Liver (tissue), 9 donors: Measurements from ENCODE around the gene RTN4. TPM values are rescaled to one million over a fixed set of nuclear protein-coding genes. Genes with fewer than 3 reads are reported as not detected.

Experiments
- DNase-seq: peaks from one replicate; pipeline ENCODE4 v3.0.0-alpha.2; 2017; ENCODE audit warnings: low spot score
- H3K27ac ChIP-seq, 2 donors: one replicate each; pipeline ENCODE4 v1.7.0; 2013; ENCODE audit warnings: inconsistent platforms in 2 of 2, low read length in 2 of 2, control low read depth in 1 of 2, low read depth in 1 of 2, mild to moderate bottlenecking in 1 of 2
- H3K27me3 ChIP-seq, 4 donors: one replicate each; pipeline versions ENCODE4 v1.6.1 to v1.7.0; 2013; ENCODE audit warnings: low read length in 3 of 4, inconsistent platforms in 1 of 4, mild to moderate bottlenecking in 1 of 4, moderate library complexity in 1 of 4; ENCODE audit not compliant: control insufficient read depth in 4 of 4, insufficient read depth in 4 of 4
- H3K36me3 ChIP-seq, 4 donors: one replicate each; pipeline versions ENCODE4 v1.6.1 to v1.7.0; 2013; ENCODE audit warnings: low read length in 3 of 4, mild to moderate bottlenecking in 3 of 4, low read depth in 1 of 4, moderate library complexity in 1 of 4; ENCODE audit not compliant: control insufficient read depth in 4 of 4, insufficient read depth in 3 of 4
- H3K4me1 ChIP-seq, 4 donors: one replicate each; pipeline versions ENCODE4 v1.6.1 to v1.7.0; 2013; ENCODE audit warnings: low read length in 3 of 4, mild to moderate bottlenecking in 3 of 4, moderate library complexity in 1 of 4; ENCODE audit not compliant: control insufficient read depth in 4 of 4, insufficient read depth in 4 of 4
- H3K4me3 ChIP-seq, 3 donors: one replicate each; pipeline versions ENCODE4 v1.6.1 to v1.7.0; 2013; ENCODE audit warnings: low read length in 3 of 3, control low read depth in 1 of 3, low read depth in 1 of 3, mild to moderate bottlenecking in 1 of 3
- H3K9ac ChIP-seq, 2 donors: one replicate each; pipeline ENCODE4 v1.7.0; 2013; ENCODE audit warnings: low read length in 2 of 2, mild to moderate bottlenecking in 2 of 2, moderate library complexity in 2 of 2, control low read depth in 1 of 2, low read depth in 1 of 2
- H3K9me3 ChIP-seq, 4 donors: one replicate each; pipeline versions ENCODE4 v1.6.1 to v1.7.0; 2013; ENCODE audit warnings: low read length in 3 of 4; ENCODE audit not compliant: control insufficient read depth in 4 of 4
- EGR1 ChIP-seq, 2 donors: IDR thresholded peaks; 2 replicates each; pipeline ENCODE4 v1.6.1; 2016 to 2018; ENCODE audit warnings: antibody characterized with exemption in 2 of 2, low read depth in 2 of 2
- FOXA1 ChIP-seq: IDR thresholded peaks from 2 replicates; pipeline ENCODE4 v1.6.1; 2016; ENCODE audit warnings: antibody characterized with exemption
- FOXA2 ChIP-seq: IDR thresholded peaks from 2 replicates; pipeline ENCODE4 v1.6.1; 2016; ENCODE audit warnings: antibody characterized with exemption
- HNF4A ChIP-seq, 2 donors: conservative IDR thresholded peaks; 2 replicates each; pipeline ENCODE4 v1.6.1; 2016; ENCODE audit warnings: antibody characterized with exemption in 2 of 2, mild to moderate bottlenecking in 2 of 2
- HNF4G ChIP-seq: IDR thresholded peaks from 2 replicates; pipeline ENCODE4 v1.6.1; 2016; ENCODE audit warnings: antibody characterized with exemption
- JUND ChIP-seq, 2 donors: IDR thresholded peaks; 2 replicates each; pipeline ENCODE4 v1.6.1; 2016; ENCODE audit warnings: antibody characterized with exemption in 2 of 2
- NR2F2 ChIP-seq: IDR thresholded peaks from 2 replicates; pipeline ENCODE4 v1.6.1; 2016; ENCODE audit warnings: antibody characterized with exemption
- RAD21 ChIP-seq, 2 donors: IDR thresholded peaks; 2 replicates each; pipeline ENCODE4 v1.6.1; 2016; ENCODE audit warnings: antibody characterized with exemption in 2 of 2, mild to moderate bottlenecking in 2 of 2
- RXRA ChIP-seq, 2 donors: IDR thresholded peaks; 2 replicates each; pipeline ENCODE4 v1.6.1; 2017 to 2018; ENCODE audit warnings: antibody characterized with exemption in 2 of 2, mild to moderate bottlenecking in 1 of 2
- SP1 ChIP-seq: IDR thresholded peaks from 2 replicates; pipeline ENCODE4 v1.6.1; 2018; ENCODE audit warnings: antibody characterized with exemption, mild to moderate bottlenecking
- TAF1 ChIP-seq: conservative IDR thresholded peaks from 2 replicates; pipeline ENCODE4 v1.6.1; 2016; ENCODE audit warnings: antibody characterized with exemption, mild to moderate bottlenecking
- YY1 ChIP-seq: IDR thresholded peaks from 2 replicates; pipeline ENCODE4 v1.6.1; 2016; ENCODE audit warnings: antibody characterized with exemption, mild to moderate bottlenecking
- WGBS: extraction: QIAGEN DNeasy Blood & Tissue Kit; methylation state at CpG from one replicate; pipeline ENCODE4 v1.1.7; 2013; 5-methylcytosine and 5-hydroxymethylcytosine counted together
- polyA plus RNA-seq, 2 donors: library from polyadenylated mRNA; stranded (reverse) in 1 of 2; unstranded in 1 of 2; fragments of 200-250 nt in 1 of 2; fragments of >200 nt in 1 of 2; fragmentation: Nextera tagmentation in 1 of 2; extraction: Ambion mirVana in 1 of 2; gene quantifications; one replicate each; pipeline versions ENCODE4 v1.2.1 to v1.2.3, GENCODE V29; 2013 to 2015
- total RNA-seq, 2 donors: library from RNA; depleted of rRNA; stranded (reverse); fragments of >200 nt; gene quantifications; one replicate each; pipeline ENCODE4 v1.2.3, GENCODE V29; 2014
- TF ChIP-seq, protein P1 (sequence below): IDR thresholded peaks from 2 replicates; pipeline ENCODE4 v1.6.1; 2016; ENCODE audit warnings: antibody characterized with exemption
- TF ChIP-seq, protein P2 (sequence below): IDR thresholded peaks from 2 replicates; pipeline ENCODE4 v1.6.1; 2016; ENCODE audit warnings: antibody characterized with exemption
- TF ChIP-seq, protein P3 (sequence below): fragments of 150-350 bp; IDR thresholded peaks from 2 replicates; pipeline ENCODE4 v1.5.1; 2017; ENCODE audit warnings: improper control_type of control experiment, low read depth, low read length; ENCODE audit not compliant: missing input control
- TF ChIP-seq, protein P4 (sequence below): IDR thresholded peaks from 2 replicates; pipeline ENCODE4 v1.6.1; 2016; ENCODE audit warnings: antibody characterized with exemption
- TF ChIP-seq, protein P5 (sequence below): IDR thresholded peaks from 2 replicates; pipeline ENCODE4 v1.6.1; 2016; ENCODE audit warnings: antibody characterized with exemption, mild to moderate bottlenecking
- donor health status: healthy.
- donor health status: healthy.
- donor health status: healthy.
- donor health status: healthy.
- donor health status: healthy.

RTN4 gene
- total and polyA plus RNA-seq, 4 donors, result 73.5 to 348 (median 151) TPM

DNA sequence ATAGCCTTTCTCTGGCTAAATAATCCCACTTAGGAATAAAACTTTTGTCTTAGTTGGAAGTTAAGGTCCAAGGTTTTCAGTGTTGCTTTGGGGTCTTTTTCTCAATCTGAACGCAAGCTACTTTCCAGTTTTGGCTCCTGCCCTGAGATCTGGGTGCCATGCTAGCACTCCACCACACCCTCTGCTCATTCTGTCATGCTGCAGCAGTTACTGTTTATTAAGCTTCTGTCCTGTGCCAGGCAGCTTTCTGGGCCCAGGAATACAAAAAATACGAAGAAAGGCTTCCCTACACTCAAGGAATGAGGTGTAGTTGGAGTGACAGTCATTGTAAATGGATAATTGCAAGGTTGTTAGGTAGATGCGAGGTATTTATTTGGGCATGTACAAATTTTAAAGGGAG, 46.3 kb upstream of the RTN4 start:
- Histone ChIP-seq H3K4me3 (no peak overlapping the region), H3K9ac (no peak overlapping the region), H3K4me1 (peaks cover 0 to 2% (median 0%) of the 10 kb centered on the region in 4 donors), H3K27ac (no peak overlapping the region), H3K36me3 (no peaks in the 10 kb centered on the region), H3K9me3 (no peaks in the 10 kb centered on the region), H3K27me3 (no peaks in the 10 kb centered on the region)
- 90% methylated on average over 3 of the region's 3 CpGs for WGBS
- TF ChIP-seq, protein P1, sequence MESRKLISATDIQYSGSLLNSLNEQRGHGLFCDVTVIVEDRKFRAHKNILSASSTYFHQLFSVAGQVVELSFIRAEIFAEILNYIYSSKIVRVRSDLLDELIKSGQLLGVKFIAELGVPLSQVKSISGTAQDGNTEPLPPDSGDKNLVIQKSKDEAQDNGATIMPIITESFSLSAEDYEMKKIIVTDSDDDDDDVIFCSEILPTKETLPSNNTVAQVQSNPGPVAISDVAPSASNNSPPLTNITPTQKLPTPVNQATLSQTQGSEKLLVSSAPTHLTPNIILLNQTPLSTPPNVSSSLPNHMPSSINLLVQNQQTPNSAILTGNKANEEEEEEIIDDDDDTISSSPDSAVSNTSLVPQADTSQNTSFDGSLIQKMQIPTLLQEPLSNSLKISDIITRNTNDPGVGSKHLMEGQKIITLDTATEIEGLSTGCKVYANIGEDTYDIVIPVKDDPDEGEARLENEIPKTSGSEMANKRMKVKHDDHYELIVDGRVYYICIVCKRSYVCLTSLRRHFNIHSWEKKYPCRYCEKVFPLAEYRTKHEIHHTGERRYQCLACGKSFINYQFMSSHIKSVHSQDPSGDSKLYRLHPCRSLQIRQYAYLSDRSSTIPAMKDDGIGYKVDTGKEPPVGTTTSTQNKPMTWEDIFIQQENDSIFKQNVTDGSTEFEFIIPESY, result no peak
- TF ChIP-seq, protein P2, sequence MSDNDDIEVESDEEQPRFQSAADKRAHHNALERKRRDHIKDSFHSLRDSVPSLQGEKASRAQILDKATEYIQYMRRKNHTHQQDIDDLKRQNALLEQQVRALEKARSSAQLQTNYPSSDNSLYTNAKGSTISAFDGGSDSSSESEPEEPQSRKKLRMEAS, result no peak
- TF ChIP-seq HNF4A (conservative IDR thresholded peaks at IDR 0.05) (no peak), RXRA (IDR thresholded peaks at IDR 0.05) (no peak), TAF1 (no peak), RAD21 (IDR thresholded peaks at IDR 0.05) (no peak), EGR1 (IDR thresholded peaks at IDR 0.05; ENCODE audit: low read depth in 2 of 2) (no peak), FOXA1 (no peak), SP1 (no peak), YY1 (no peak), FOXA2 (no peak), NR2F2 (no peak), HNF4G (no peak), JUND (IDR thresholded peaks at IDR 0.05) (no peak)
- TF ChIP-seq, protein P3, sequence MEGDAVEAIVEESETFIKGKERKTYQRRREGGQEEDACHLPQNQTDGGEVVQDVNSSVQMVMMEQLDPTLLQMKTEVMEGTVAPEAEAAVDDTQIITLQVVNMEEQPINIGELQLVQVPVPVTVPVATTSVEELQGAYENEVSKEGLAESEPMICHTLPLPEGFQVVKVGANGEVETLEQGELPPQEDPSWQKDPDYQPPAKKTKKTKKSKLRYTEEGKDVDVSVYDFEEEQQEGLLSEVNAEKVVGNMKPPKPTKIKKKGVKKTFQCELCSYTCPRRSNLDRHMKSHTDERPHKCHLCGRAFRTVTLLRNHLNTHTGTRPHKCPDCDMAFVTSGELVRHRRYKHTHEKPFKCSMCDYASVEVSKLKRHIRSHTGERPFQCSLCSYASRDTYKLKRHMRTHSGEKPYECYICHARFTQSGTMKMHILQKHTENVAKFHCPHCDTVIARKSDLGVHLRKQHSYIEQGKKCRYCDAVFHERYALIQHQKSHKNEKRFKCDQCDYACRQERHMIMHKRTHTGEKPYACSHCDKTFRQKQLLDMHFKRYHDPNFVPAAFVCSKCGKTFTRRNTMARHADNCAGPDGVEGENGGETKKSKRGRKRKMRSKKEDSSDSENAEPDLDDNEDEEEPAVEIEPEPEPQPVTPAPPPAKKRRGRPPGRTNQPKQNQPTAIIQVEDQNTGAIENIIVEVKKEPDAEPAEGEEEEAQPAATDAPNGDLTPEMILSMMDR, result no peak
- TF ChIP-seq, protein P4, sequence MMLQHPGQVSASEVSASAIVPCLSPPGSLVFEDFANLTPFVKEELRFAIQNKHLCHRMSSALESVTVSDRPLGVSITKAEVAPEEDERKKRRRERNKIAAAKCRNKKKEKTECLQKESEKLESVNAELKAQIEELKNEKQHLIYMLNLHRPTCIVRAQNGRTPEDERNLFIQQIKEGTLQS, result no peak
- TF ChIP-seq, protein P5, sequence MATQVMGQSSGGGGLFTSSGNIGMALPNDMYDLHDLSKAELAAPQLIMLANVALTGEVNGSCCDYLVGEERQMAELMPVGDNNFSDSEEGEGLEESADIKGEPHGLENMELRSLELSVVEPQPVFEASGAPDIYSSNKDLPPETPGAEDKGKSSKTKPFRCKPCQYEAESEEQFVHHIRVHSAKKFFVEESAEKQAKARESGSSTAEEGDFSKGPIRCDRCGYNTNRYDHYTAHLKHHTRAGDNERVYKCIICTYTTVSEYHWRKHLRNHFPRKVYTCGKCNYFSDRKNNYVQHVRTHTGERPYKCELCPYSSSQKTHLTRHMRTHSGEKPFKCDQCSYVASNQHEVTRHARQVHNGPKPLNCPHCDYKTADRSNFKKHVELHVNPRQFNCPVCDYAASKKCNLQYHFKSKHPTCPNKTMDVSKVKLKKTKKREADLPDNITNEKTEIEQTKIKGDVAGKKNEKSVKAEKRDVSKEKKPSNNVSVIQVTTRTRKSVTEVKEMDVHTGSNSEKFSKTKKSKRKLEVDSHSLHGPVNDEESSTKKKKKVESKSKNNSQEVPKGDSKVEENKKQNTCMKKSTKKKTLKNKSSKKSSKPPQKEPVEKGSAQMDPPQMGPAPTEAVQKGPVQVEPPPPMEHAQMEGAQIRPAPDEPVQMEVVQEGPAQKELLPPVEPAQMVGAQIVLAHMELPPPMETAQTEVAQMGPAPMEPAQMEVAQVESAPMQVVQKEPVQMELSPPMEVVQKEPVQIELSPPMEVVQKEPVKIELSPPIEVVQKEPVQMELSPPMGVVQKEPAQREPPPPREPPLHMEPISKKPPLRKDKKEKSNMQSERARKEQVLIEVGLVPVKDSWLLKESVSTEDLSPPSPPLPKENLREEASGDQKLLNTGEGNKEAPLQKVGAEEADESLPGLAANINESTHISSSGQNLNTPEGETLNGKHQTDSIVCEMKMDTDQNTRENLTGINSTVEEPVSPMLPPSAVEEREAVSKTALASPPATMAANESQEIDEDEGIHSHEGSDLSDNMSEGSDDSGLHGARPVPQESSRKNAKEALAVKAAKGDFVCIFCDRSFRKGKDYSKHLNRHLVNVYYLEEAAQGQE, result no peak
- DNase-seq, result no peak

DNA sequence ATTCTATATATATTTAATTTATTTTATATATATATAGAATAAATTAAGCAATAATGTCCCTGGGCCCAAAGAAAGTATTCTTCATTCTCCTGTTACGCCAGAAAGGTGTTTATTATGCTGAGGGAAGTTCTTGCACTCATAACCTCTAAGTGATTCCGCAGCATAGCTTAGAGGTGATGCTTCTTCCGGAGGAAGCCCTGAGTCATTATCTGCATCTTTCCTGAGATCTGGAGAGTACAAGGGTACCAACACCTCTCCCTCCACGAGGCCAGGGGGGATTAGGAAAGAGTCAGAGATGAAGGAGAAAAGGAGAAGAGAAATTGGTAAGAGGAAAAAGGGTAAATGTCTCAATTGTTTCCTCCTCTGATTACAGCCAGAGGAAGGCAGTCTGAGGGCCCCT, 43.1 kb upstream of the RTN4 start:
- Histone ChIP-seq H3K27ac (no peak overlapping the region), H3K9ac (no peak overlapping the region), H3K27me3 (no peaks in the 10 kb centered on the region), H3K4me1 (no peaks in the 10 kb centered on the region), H3K4me3 (no peak overlapping the region), H3K9me3 (no peaks in the 10 kb centered on the region), H3K36me3 (no peaks in the 10 kb centered on the region)
- DNase-seq, result no peak
- 67% methylated on average over 4 of the region's 4 CpGs for WGBS
- TF ChIP-seq HNF4A (conservative IDR thresholded peaks at IDR 0.05), result no peak
